GM23338 (cell line): ENCODE data around the gene PDE10A. TPM values are rescaled to one million over a fixed set of nuclear protein-coding genes. Genes with fewer than 3 reads are reported as not detected.

Experiments
- ATAC-seq: fragments of 200-7000 bp; cut with Tn5 transposase; 3 replicates; pipeline ENCODE4 v1.9.1; 2020
- DNase-seq: peaks from one replicate; pipeline ENCODE4 v3.0.0-alpha.2; 2015; ENCODE audit warnings: low spot score
- H2AFZ ChIP-seq: fragments of 200-600 bp; sonication (generic); 2 replicates; pipeline ENCODE4 v1.8.0; 2016; ENCODE audit warnings: antibody characterized with exemption, mild to moderate bottlenecking, moderate library complexity
- H3F3A ChIP-seq: fragments of 200-600 bp; sonication (generic); replicated peaks from 2 replicates; pipeline ENCODE4 v1.8.0; 2017; ENCODE audit warnings: antibody characterized with exemption, mixed run types, low read depth
- H3K27ac ChIP-seq: fragments of 200-600 bp; sonication (generic); 2 replicates; pipeline ENCODE4 v1.6.1; 2016; ENCODE audit warnings: low read depth
- H3K27me3 ChIP-seq: fragments of 200-600 bp; sonication (generic); 2 replicates; pipeline ENCODE4 v1.8.0; 2016; ENCODE audit warnings: mild to moderate bottlenecking, mixed run types, moderate library complexity; ENCODE audit not compliant: insufficient read depth
- H3K36me3 ChIP-seq: fragments of 200-600 bp; sonication (generic); 2 replicates; pipeline ENCODE4 v1.8.0; 2016; ENCODE audit warnings: mild to moderate bottlenecking; ENCODE audit not compliant: insufficient read depth
- H3K4me1 ChIP-seq: fragments of 200-600 bp; sonication (generic); 2 replicates; pipeline ENCODE4 v1.8.0; 2016; ENCODE audit warnings: mild to moderate bottlenecking, moderate library complexity; ENCODE audit not compliant: insufficient read depth
- H3K4me2 ChIP-seq: fragments of 200-600 bp; sonication (generic); 2 replicates; pipeline ENCODE4 v1.7.1; 2017; ENCODE audit warnings: mixed run types
- H3K4me3 ChIP-seq: fragments of 200-600 bp; sonication (generic); 2 replicates; pipeline ENCODE4 v1.6.1; 2016; ENCODE audit warnings: mixed run types
- H3K79me2 ChIP-seq: fragments of 200-600 bp; sonication (generic); replicated peaks from 2 replicates; pipeline ENCODE4 v1.8.0; 2017; ENCODE audit warnings: mild to moderate bottlenecking; ENCODE audit not compliant: insufficient read depth
- H3K9me2 ChIP-seq: fragments of 200-600 bp; sonication (generic); 2 replicates; pipeline ENCODE4 v1.8.0; 2017; ENCODE audit not compliant: insufficient read depth
- H4K20me1 ChIP-seq: fragments of 200-600 bp; sonication (generic); replicated peaks from 2 replicates; pipeline ENCODE4 v1.8.0; 2017; ENCODE audit warnings: mild to moderate bottlenecking; ENCODE audit not compliant: insufficient read depth
- H3K27ac Mint-ChIP-seq: 2 replicates; pipeline ENCODE4 v1.8.0; 2020; ENCODE audit warnings: inconsistent platforms, mild to moderate bottlenecking, moderate library complexity, mixed read lengths
- H3K27me3 Mint-ChIP-seq: 3 replicates; pipeline ENCODE4 v1.8.0; 2022; ENCODE audit warnings: low read depth, mild to moderate bottlenecking, moderate library complexity, mixed read lengths, inconsistent platforms; ENCODE audit not compliant: insufficient read depth, poor library complexity
- H3K36me3 Mint-ChIP-seq: 3 replicates; pipeline ENCODE4 v1.8.0; 2021; ENCODE audit warnings: low read depth, mild to moderate bottlenecking, inconsistent platforms, moderate library complexity, mixed read lengths
- H3K4me1 Mint-ChIP-seq: 3 replicates; pipeline ENCODE4 v1.8.0; 2020; ENCODE audit warnings: mild to moderate bottlenecking, inconsistent platforms, mixed read lengths
- H3K4me3 Mint-ChIP-seq: 3 replicates; pipeline ENCODE4 v1.8.0; 2021; ENCODE audit warnings: moderate library complexity, mild to moderate bottlenecking, inconsistent platforms, mixed read lengths
- H3K9me3 Mint-ChIP-seq: 3 replicates; pipeline ENCODE4 v1.8.0; 2020; ENCODE audit warnings: moderate library complexity, mild to moderate bottlenecking, inconsistent platforms, mixed read lengths
- CREB1 ChIP-seq: fragments of 250-450 bp; sonication (Bioruptor Pico); IDR thresholded peaks from 2 replicates; pipeline ENCODE4 v1.5.0; 2020; ENCODE audit warnings: low read depth, mild to moderate bottlenecking, moderate library complexity
- ZNF114 ChIP-seq: fragments of 250-450 bp; sonication (Bioruptor Pico); IDR thresholded peaks from 2 replicates; pipeline ENCODE4 v1.5.0; 2020; ENCODE audit warnings: mild to moderate bottlenecking, moderate library complexity
- polyA plus RNA-seq: library from polyadenylated mRNA; unstranded; fragments of >200 nt; fragmentation: Nextera tagmentation; extraction: Ambion mirVana; gene quantifications from 2 replicates; pipeline ENCODE4 v1.2.1, GENCODE V29; 2016
- total RNA-seq: library from RNA; depleted of rRNA; stranded (reverse); fragments of >200 nt; shearing (Covaris generic); gene quantifications from 2 replicates; pipeline ENCODE4 v1.2.3, GENCODE V29; 2014
- TF ChIP-seq, protein P1 (sequence below): fragments of 250-450 bp; sonication (Bioruptor Pico); IDR thresholded peaks from 2 replicates; pipeline ENCODE4 v1.5.0; 2020; ENCODE audit warnings: mild to moderate bottlenecking, moderate library complexity
- TF ChIP-seq, protein P2 (sequence below): IDR thresholded peaks from 2 replicates; pipeline ENCODE4 v1.6.1; 2016; ENCODE audit warnings: antibody characterized with exemption

PDE10A gene
- total and polyA plus RNA-seq, 2 experiments from 2014 or later, result 0.50 to 3.9 TPM

DNA sequence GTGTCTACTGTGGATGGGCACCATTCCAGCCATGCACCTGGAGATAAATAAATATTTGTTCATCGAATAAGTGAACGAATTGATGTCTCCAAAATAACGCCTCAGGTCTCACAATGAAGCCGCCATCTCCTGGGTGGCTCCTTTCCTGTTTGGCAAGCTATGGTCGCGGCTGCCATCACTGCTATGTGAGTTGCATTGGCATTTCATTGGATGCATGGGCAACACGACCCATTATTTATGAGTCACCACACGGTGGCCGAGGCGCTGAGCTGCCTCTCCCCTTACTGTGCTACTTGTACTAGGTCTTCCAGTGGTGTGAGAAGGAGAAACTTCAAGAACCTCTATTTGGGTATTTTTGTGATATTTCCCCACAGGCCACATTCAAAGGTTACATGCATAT, 21.3 kb upstream of the PDE10A start (continued):
- TF ChIP-seq, protein P1, sequence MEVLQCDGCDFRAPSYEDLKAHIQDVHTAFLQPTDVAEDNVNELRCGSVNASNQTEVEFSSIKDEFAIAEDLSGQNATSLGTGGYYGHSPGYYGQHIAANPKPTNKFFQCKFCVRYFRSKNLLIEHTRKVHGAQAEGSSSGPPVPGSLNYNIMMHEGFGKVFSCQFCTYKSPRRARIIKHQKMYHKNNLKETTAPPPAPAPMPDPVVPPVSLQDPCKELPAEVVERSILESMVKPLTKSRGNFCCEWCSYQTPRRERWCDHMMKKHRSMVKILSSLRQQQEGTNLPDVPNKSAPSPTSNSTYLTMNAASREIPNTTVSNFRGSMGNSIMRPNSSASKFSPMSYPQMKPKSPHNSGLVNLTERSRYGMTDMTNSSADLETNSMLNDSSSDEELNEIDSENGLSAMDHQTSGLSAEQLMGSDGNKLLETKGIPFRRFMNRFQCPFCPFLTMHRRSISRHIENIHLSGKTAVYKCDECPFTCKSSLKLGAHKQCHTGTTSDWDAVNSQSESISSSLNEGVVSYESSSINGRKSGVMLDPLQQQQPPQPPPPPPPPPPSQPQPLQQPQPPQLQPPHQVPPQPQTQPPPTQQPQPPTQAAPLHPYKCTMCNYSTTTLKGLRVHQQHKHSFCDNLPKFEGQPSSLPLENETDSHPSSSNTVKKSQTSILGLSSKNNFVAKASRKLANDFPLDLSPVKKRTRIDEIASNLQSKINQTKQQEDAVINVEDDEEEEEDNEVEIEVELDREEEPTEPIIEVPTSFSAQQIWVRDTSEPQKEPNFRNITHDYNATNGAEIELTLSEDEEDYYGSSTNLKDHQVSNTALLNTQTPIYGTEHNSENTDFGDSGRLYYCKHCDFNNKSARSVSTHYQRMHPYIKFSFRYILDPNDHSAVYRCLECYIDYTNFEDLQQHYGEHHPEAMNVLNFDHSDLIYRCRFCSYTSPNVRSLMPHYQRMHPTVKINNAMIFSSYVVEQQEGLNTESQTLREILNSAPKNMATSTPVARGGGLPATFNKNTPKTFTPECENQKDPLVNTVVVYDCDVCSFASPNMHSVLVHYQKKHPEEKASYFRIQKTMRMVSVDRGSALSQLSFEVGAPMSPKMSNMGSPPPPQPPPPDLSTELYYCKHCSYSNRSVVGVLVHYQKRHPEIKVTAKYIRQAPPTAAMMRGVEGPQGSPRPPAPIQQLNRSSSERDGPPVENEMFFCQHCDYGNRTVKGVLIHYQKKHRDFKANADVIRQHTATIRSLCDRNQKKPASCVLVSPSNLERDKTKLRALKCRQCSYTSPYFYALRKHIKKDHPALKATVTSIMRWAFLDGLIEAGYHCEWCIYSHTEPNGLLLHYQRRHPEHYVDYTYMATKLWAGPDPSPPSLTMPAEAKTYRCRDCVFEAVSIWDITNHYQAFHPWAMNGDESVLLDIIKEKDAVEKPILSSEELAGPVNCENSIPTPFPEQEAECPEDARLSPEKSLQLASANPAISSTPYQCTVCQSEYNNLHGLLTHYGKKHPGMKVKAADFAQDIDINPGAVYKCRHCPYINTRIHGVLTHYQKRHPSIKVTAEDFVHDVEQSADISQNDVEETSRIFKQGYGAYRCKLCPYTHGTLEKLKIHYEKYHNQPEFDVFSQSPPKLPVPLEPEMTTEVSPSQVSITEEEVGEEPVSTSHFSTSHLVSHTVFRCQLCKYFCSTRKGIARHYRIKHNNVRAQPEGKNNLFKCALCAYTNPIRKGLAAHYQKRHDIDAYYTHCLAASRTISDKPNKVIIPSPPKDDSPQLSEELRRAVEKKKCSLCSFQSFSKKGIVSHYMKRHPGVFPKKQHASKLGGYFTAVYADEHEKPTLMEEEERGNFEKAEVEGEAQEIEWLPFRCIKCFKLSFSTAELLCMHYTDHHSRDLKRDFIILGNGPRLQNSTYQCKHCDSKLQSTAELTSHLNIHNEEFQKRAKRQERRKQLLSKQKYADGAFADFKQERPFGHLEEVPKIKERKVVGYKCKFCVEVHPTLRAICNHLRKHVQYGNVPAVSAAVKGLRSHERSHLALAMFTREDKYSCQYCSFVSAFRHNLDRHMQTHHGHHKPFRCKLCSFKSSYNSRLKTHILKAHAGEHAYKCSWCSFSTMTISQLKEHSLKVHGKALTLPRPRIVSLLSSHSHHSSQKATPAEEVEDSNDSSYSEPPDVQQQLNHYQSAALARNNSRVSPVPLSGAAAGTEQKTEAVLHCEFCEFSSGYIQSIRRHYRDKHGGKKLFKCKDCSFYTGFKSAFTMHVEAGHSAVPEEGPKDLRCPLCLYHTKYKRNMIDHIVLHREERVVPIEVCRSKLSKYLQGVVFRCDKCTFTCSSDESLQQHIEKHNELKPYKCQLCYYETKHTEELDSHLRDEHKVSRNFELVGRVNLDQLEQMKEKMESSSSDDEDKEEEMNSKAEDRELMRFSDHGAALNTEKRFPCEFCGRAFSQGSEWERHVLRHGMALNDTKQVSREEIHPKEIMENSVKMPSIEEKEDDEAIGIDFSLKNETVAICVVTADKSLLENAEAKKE (CRISPR knock-in tag), result no peak
- TF ChIP-seq ZNF114 (CRISPR knock-in tag), result no peak

DNA sequence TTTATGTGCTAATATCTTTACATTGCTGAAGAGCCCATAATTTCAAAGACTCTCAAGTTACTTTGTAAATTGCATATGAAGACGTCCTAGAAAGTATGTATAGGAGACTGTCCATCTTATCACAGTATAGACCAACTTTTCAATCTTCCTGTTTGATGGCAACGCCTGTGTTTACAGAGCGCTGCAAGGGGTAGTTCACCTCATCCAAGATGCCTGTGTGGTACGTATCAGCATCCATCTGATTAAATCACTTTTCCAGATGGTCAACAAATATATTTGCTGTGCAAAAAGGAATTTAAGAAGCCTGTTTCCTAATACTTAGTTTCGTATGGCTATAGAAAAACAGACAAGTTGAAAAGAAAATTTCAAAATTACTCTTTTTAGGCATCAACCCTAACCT, 17.9 kb upstream of the PDE10A start:
- H3K4me2 ChIP-seq, result no peak overlapping the region
- H3K79me2 ChIP-seq, result no peaks in the 10 kb centered on the region
- no peaks in the 10 kb centered on the region for H3K27me3 ChIP-seq
- TF ChIP-seq, protein P2, sequence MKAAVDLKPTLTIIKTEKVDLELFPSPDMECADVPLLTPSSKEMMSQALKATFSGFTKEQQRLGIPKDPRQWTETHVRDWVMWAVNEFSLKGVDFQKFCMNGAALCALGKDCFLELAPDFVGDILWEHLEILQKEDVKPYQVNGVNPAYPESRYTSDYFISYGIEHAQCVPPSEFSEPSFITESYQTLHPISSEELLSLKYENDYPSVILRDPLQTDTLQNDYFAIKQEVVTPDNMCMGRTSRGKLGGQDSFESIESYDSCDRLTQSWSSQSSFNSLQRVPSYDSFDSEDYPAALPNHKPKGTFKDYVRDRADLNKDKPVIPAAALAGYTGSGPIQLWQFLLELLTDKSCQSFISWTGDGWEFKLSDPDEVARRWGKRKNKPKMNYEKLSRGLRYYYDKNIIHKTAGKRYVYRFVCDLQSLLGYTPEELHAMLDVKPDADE, result no peak
- no peak for TF ChIP-seq CREB1
- ATAC-seq, result no peak
- no peaks in the 10 kb centered on the region for H4K20me1 ChIP-seq
- DNase-seq, result no peak
- no peak overlapping the region for H2AFZ ChIP-seq
- H3K36me3 ChIP-seq, result no peaks in the 10 kb centered on the region
- no peaks in the 10 kb centered on the region for H3K9me2 ChIP-seq
- H3K36me3 Mint-ChIP-seq, result no peaks in the 10 kb centered on the region
- peaks cover 5% of the 10 kb centered on the region; the same call in 2 of the 3 replicates for H3K4me1 Mint-ChIP-seq
- no peaks in the 10 kb centered on the region for H3K4me1 ChIP-seq
- H3K27ac ChIP-seq, result no peak overlapping the region
- no peaks in the 10 kb centered on the region for H3K9me3 Mint-ChIP-seq
- peaks cover 12% of the 10 kb centered on the region for H3K27me3 Mint-ChIP-seq
- H3K4me3 Mint-ChIP-seq, result no peak overlapping the region
- H3F3A ChIP-seq, result no peaks in the 10 kb centered on the region
- no peak overlapping the region for H3K27ac Mint-ChIP-seq
- H3K4me3 ChIP-seq, result no peak overlapping the region
